Breast epithelium (tissue), 4 donors: ENCODE results near the gene FABP2. TPM values are rescaled to one million over a fixed set of nuclear protein-coding genes. Genes with fewer than 3 reads are reported as not detected.
A peak's percentile ranks its signal among the peaks of the same experiment; 100 is the strongest.

Source experiments
- DNase-seq, 2 donors: peaks; one replicate each; pipeline ENCODE4 v3.0.0-alpha.2; 2019; ENCODE audit warnings: low spot score in 2 of 2
- H3K27ac ChIP-seq, 2 donors: fragments of 200-600 bp; sonication (generic) in 1 of 2; one replicate each; pipeline ENCODE4 v1.5.1; 2016 to 2019; ENCODE audit warnings: mild to moderate bottlenecking in 1 of 2
- H3K27me3 ChIP-seq, 2 donors: fragments of 200-600 bp; sonication (generic) in 1 of 2; one replicate each; pipeline versions ENCODE4 v1.5.1 to v1.6.0; 2017 to 2019; ENCODE audit warnings: control low read depth in 1 of 2, mild to moderate bottlenecking in 1 of 2
- H3K36me3 ChIP-seq: fragments of 200-600 bp; one replicate; pipeline ENCODE4 v1.5.1; 2019
- H3K4me1 ChIP-seq, 2 donors: fragments of 200-600 bp; sonication (generic); one replicate each; pipeline ENCODE4 v1.5.1; 2016 to 2019; ENCODE audit warnings: control low read depth in 1 of 2
- H3K4me3 ChIP-seq, 3 donors: fragments of 200-600 bp; sonication (generic); 1 replicate in 2 of 3; 2 replicates in 1 of 3; pipeline ENCODE4 v1.5.1; 2016 to 2019; ENCODE audit warnings: mild to moderate bottlenecking in 3 of 3, moderate library complexity in 2 of 3
- H3K9me3 ChIP-seq, 2 donors: fragments of 200-600 bp; sonication (generic) in 1 of 2; one replicate each; pipeline ENCODE4 v1.5.1; 2016 to 2019; ENCODE audit warnings: control low read depth in 1 of 2
- POLR2A ChIP-seq: fragments of 450-650 bp; IDR thresholded peaks from one replicate; pipeline ENCODE4 v1.6.1; 2016; ENCODE audit warnings: antibody characterized with exemption, mild to moderate bottlenecking, moderate library complexity
- POLR2AphosphoS5 ChIP-seq, 3 donors: sonication (generic); formaldehyde crosslinking; IDR thresholded peaks; one replicate each; pipeline ENCODE4 v1.6.1; 2017; ENCODE audit warnings: antibody characterized with exemption in 3 of 3
- intact Hi-C: fragments of 100-400 bp; cut with DNase I; formaldehyde crosslinking; loops from one replicate; pipeline ENCODE4 v1.15.1; 2023; ENCODE audit warnings: low total_unique reads
- total RNA-seq, 3 donors: library from RNA; depleted of rRNA; stranded (reverse); fragments of >200 nt; gene quantifications; one replicate each; pipeline ENCODE4 v1.1.0, GENCODE V29; 2016
- TF ChIP-seq, protein P1 (sequence below), 3 donors: fragments of 450-650 bp; IDR thresholded peaks; one replicate each; pipeline ENCODE4 v1.5.1; 2016 to 2017; ENCODE audit warnings: antibody characterized with exemption in 3 of 3, mild to moderate bottlenecking in 3 of 3, moderate library complexity in 3 of 3

The FABP2 gene
- total RNA-seq, 3 donors from 2014 or later, result not detected

DNA sequence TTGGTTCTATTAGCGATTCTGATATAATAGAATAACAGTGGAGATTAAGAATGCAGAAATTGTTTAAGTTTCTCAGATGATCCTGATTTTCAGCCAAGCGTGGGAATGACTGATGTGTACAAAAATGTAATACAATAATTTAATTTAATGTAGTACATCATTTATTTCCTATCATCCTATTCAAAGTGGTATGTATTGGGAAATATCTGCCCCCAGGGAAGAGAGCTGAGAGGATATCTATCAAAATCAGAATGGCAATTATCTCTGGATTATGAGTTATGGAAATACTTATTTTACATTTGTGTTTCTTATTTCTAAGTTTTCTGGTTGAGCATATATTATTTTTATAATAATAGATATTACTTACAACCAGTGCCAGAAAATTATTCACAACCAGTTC lies 3.9 kb downstream of the FABP2 start:
- TF ChIP-seq POLR2A (no peak), POLR2AphosphoS5 (IDR thresholded peaks at IDR 0.05) (no peak)
- TF ChIP-seq, protein P1, sequence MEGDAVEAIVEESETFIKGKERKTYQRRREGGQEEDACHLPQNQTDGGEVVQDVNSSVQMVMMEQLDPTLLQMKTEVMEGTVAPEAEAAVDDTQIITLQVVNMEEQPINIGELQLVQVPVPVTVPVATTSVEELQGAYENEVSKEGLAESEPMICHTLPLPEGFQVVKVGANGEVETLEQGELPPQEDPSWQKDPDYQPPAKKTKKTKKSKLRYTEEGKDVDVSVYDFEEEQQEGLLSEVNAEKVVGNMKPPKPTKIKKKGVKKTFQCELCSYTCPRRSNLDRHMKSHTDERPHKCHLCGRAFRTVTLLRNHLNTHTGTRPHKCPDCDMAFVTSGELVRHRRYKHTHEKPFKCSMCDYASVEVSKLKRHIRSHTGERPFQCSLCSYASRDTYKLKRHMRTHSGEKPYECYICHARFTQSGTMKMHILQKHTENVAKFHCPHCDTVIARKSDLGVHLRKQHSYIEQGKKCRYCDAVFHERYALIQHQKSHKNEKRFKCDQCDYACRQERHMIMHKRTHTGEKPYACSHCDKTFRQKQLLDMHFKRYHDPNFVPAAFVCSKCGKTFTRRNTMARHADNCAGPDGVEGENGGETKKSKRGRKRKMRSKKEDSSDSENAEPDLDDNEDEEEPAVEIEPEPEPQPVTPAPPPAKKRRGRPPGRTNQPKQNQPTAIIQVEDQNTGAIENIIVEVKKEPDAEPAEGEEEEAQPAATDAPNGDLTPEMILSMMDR (IDR thresholded peaks at IDR 0.05), result no peak
- Histone ChIP-seq H3K9me3 (no peaks in the 10 kb centered on the region), H3K27ac (no peak overlapping the region), H3K4me1 (no peaks in the 10 kb centered on the region), H3K36me3 (no peaks in the 10 kb centered on the region), H3K27me3 (no peaks in the 10 kb centered on the region), H3K4me3 (no peak overlapping the region)
- DNase-seq, result no peak
- intact Hi-C loops, result no loop called here

DNA sequence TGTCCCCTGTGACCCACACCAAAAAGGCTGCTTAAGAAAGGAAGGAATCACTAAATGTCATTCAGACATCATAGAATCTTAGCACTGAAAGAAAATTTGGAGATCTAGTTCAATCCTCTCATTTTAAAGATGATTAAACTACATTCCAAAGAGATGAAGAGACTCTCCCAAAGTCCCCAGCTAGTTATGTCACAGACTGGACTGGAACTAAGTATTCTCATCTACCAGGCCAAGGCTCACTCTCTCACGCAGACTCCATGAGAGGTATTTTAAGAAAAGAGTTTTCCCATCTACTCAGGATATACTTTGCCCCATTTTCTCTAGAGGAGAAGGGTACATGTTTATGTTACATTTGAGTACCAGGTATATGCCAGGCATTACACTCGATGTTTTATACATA lies 6.9 kb downstream of the FABP2 start:
- Histone ChIP-seq H3K27ac (no peak overlapping the region), H3K27me3 (no peaks in the 10 kb centered on the region), H3K36me3 (no peaks in the 10 kb centered on the region), H3K4me3 (no peak overlapping the region), H3K4me1 (no peaks in the 10 kb centered on the region), H3K9me3 (no peaks in the 10 kb centered on the region)
- no peak for TF ChIP-seq POLR2A
- TF ChIP-seq POLR2AphosphoS5 (IDR thresholded peaks at IDR 0.05), result no peak
- TF ChIP-seq, protein P1 (IDR thresholded peaks at IDR 0.05), result no peak
- intact Hi-C loops, result no loop called here
- DNase-seq, result no peak

DNA sequence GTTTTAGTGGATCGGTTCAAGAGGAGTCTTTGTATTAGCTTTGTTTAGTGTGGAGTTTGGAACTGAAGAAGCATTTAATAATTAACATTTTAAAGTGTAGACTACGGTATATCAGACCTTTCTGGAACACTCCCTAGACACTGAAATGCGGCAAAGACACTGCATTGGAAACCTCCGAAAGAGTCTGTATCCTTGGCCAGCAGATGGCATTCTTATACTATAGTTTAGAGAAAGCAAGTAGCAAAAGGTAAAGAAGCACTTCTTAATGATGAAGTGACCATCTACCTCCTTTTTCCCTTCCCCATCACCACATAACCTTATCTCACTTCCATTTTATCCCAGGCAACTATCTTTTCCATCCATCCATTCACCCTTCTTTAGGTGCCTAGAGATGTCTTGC lies 7.6 kb downstream of the FABP2 start:
- DNase-seq, result no peak
- no peaks in the 10 kb centered on the region for H3K9me3 ChIP-seq
- H3K4me1 ChIP-seq, result no peaks in the 10 kb centered on the region
- no peaks in the 10 kb centered on the region for H3K27me3 ChIP-seq
- no peaks in the 10 kb centered on the region for H3K36me3 ChIP-seq
- H3K4me3 ChIP-seq, result no peak overlapping the region
- TF ChIP-seq, protein P1 (IDR thresholded peaks at IDR 0.05), result peak in 2 of 3 donors; percentile 25 to 33
- TF ChIP-seq POLR2AphosphoS5 (IDR thresholded peaks at IDR 0.05), result no peak
- intact Hi-C loops, result loop anchor here (5.0 kb wide), 1 partner anchor 733 kb away; no protein-coding TSS in a partner anchor
- H3K27ac ChIP-seq, result no peak overlapping the region

DNA sequence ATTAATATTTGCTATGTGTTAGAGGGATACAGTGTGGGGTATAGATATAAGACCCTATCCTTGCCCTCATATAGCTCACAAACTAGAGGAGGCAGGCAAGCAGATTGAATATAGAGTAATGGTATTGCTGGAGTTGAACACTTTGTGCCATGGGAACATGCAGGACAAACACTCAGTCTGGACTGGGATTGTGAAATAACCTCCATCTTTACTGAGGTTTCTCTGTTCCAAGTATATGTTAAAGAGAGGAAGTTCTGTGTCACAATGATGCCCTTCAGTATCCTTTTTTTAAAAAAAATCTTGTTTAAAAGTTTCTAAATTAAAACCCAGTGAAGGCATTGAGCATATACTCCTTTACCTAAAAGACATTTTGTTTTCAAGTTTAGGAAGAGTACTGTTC lies 8.7 kb downstream of the FABP2 start:
- H3K36me3 ChIP-seq, result no peaks in the 10 kb centered on the region
- TF ChIP-seq POLR2AphosphoS5 (IDR thresholded peaks at IDR 0.05) (no peak), POLR2A (no peak)
- TF ChIP-seq, protein P1 (IDR thresholded peaks at IDR 0.05), result no peak
- H3K4me3 ChIP-seq, result no peak overlapping the region
- H3K4me1 ChIP-seq, result no peaks in the 10 kb centered on the region
- DNase-seq, result no peak
- intact Hi-C loops, result loop anchor here (5.0 kb wide), 1 partner anchor 734 kb away; no protein-coding TSS in a partner anchor
- no peaks in the 10 kb centered on the region for H3K9me3 ChIP-seq
- no peak overlapping the region for H3K27ac ChIP-seq
- no peaks in the 10 kb centered on the region for H3K27me3 ChIP-seq

DNA sequence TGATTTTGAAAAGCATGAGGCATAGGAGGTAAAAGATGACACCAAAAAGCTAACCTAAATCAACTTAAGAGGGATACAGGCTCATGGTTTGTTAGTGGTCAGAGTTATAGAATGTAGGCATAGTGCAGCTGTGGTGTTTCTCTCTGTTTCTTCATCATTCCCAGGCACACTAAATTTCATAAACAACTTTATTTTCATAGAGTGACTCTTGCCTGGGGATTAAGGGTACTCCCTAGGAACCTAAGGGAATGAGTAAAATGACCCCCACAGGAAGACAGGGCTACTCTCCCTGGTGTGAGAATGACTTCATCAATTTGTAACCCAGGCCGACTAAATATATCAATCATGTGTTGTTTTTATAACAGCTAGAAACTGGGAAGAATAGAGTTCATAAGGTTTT lies 11.1 kb downstream of the FABP2 start:
- Histone ChIP-seq H3K9me3 (no peaks in the 10 kb centered on the region), H3K4me1 (no peaks in the 10 kb centered on the region), H3K36me3 (no peaks in the 10 kb centered on the region), H3K4me3 (no peak overlapping the region), H3K27me3 (no peaks in the 10 kb centered on the region), H3K27ac (no peak overlapping the region)
- intact Hi-C loops, result loop anchor here (5.0 kb wide), 1 partner anchor 736 kb away; no protein-coding TSS in a partner anchor
- DNase-seq, result no peak
- TF ChIP-seq POLR2A (no peak), POLR2AphosphoS5 (IDR thresholded peaks at IDR 0.05) (no peak)
- TF ChIP-seq, protein P1 (IDR thresholded peaks at IDR 0.05), result no peak
